Large intestine (tissue), 3 donors: ENCODE data around the gene CUL1. TPM values are rescaled to one million over a fixed set of nuclear protein-coding genes. Genes with fewer than 3 reads are reported as not detected.

ENCODE experiments used
- DNase-seq, 2 donors: peaks; one replicate each; pipeline versions ENCODE4 v3.0.0 to v3.0.0-alpha.2; 2013
- H3K27ac ChIP-seq: one replicate; pipeline ENCODE4 v1.5.1; 2013; ENCODE audit warnings: low read length
- H3K27me3 ChIP-seq: 2 replicates; pipeline ENCODE4 v1.6.1; 2013; ENCODE audit warnings: low read length; ENCODE audit not compliant: control insufficient read depth, insufficient read depth
- H3K36me3 ChIP-seq: 2 replicates; pipeline ENCODE4 v1.6.1; 2013; ENCODE audit warnings: low read length; ENCODE audit not compliant: control insufficient read depth, insufficient read depth
- H3K4me1 ChIP-seq: one replicate; pipeline ENCODE4 v1.6.1; 2013; ENCODE audit warnings: low read length; ENCODE audit not compliant: control insufficient read depth, insufficient read depth
- H3K4me3 ChIP-seq: one replicate; pipeline ENCODE4 v1.5.1; 2013; ENCODE audit warnings: low read length
- H3K9me3 ChIP-seq: one replicate; pipeline ENCODE4 v1.6.1; 2013; ENCODE audit warnings: mild to moderate bottlenecking, low read depth, low read length, moderate library complexity; ENCODE audit not compliant: control insufficient read depth
- WGBS: methylation state at CpG from one replicate; pipeline ENCODE4 v1.1.5; 2013; ENCODE audit warnings: low lambda C conversion rate; ENCODE audit not compliant: insufficient coverage; 5-methylcytosine and 5-hydroxymethylcytosine counted together
- polyA plus RNA-seq: library from polyadenylated mRNA; unstranded; fragments of 120-200 nt; gene quantifications from one replicate; pipeline ENCODE4 v1.2.1, GENCODE V29; 2013

CUL1 gene
- polyA plus RNA-seq, 1 donor: 43.7 TPM

- H3K4me1 ChIP-seq: no peaks in the 10 kb centered on the region
- no peaks in the 10 kb centered on the region for H3K9me3 ChIP-seq
- no peaks in the 10 kb centered on the region for H3K27me3 ChIP-seq
- no peak overlapping the region for H3K27ac ChIP-seq
- no peak for DNase-seq
- no peak overlapping the region for H3K4me3 ChIP-seq
- H3K36me3 ChIP-seq: peaks cover 77% of the 10 kb centered on the region
- 100% methylated on average over 1 of the region's 13 CpGs for WGBS
These were observed 102.0 kb downstream of the CUL1 start for GRCh38 chr7:148800677-148801076.

- no peak for DNase-seq
- Histone ChIP-seq H3K4me3 (no peak overlapping the region), H3K36me3 (peaks cover 77% of the 10 kb centered on the region), H3K4me1 (no peaks in the 10 kb centered on the region), H3K27ac (no peak overlapping the region), H3K9me3 (no peaks in the 10 kb centered on the region), H3K27me3 (no peaks in the 10 kb centered on the region)
- 100% methylated on average over 1 of the region's 10 CpGs for WGBS
These were observed 103.4 kb downstream of the CUL1 start for GRCh38 chr7:148802101-148802493.

- Histone ChIP-seq H3K27ac (no peak overlapping the region), H3K4me1 (no peaks in the 10 kb centered on the region), H3K27me3 (no peaks in the 10 kb centered on the region), H3K9me3 (no peaks in the 10 kb centered on the region), H3K36me3 (peaks cover 74% of the 10 kb centered on the region), H3K4me3 (no peak overlapping the region)
- DNase-seq: no peak
- WGBS: no CpG with 5 or more reads among the region's 5 CpGs
These were observed 104.4 kb downstream of the CUL1 start for GRCh38 chr7:148803094-148803493.

GRCh38 chr7:148804343-148805235 lies 105.9 kb downstream of the CUL1 start:
- H3K27ac ChIP-seq: no peak overlapping the region
- no peak for DNase-seq
- H3K36me3 ChIP-seq: peaks cover 72% of the 10 kb centered on the region
- no peak overlapping the region for H3K4me3 ChIP-seq
- no peaks in the 10 kb centered on the region for H3K4me1 ChIP-seq
- WGBS: 100% methylated on average over 1 of the region's 10 CpGs
- no peaks in the 10 kb centered on the region for H3K9me3 ChIP-seq
- no peaks in the 10 kb centered on the region for H3K27me3 ChIP-seq

GRCh38 chr7:148806187-148806586 lies 107.5 kb downstream of the CUL1 start:
- Histone ChIP-seq H3K27ac (no peak overlapping the region), H3K4me3 (no peak overlapping the region), H3K27me3 (no peaks in the 10 kb centered on the region), H3K4me1 (no peaks in the 10 kb centered on the region), H3K36me3 (peaks cover 69% of the 10 kb centered on the region), H3K9me3 (no peaks in the 10 kb centered on the region)
- WGBS: 100% methylated on average over 1 of the region's 7 CpGs
- no peak for DNase-seq

- Histone ChIP-seq H3K4me3 (no peak overlapping the region), H3K27me3 (no peaks in the 10 kb centered on the region), H3K9me3 (no peaks in the 10 kb centered on the region), H3K36me3 (peaks cover 64% of the 10 kb centered on the region), H3K4me1 (no peaks in the 10 kb centered on the region), H3K27ac (no peak overlapping the region)
- no peak for DNase-seq
- WGBS: no CpG with 5 or more reads among the region's 4 CpGs
These were observed 108.7 kb downstream of the CUL1 start for GRCh38 chr7:148807436-148807835.

GRCh38 chr7:148809856-148810255 lies 111.2 kb downstream of the CUL1 start:
- Histone ChIP-seq H3K36me3 (peaks cover 60% of the 10 kb centered on the region), H3K4me3 (no peak overlapping the region), H3K27me3 (no peaks in the 10 kb centered on the region), H3K27ac (no peak overlapping the region), H3K9me3 (no peaks in the 10 kb centered on the region), H3K4me1 (no peaks in the 10 kb centered on the region)
- no peak for DNase-seq
- WGBS: no CpG with 5 or more reads among the region's 4 CpGs

GRCh38 chr7:148811892-148812291 lies 113.2 kb downstream of the CUL1 start:
- no peaks in the 10 kb centered on the region for H3K27me3 ChIP-seq
- H3K4me3 ChIP-seq: no peak overlapping the region
- H3K4me1 ChIP-seq: no peaks in the 10 kb centered on the region
- no peak for DNase-seq
- no peak overlapping the region for H3K27ac ChIP-seq
- H3K36me3 ChIP-seq: peaks cover 60% of the 10 kb centered on the region
- H3K9me3 ChIP-seq: no peaks in the 10 kb centered on the region
- 72% methylated on average over 3 of the region's 4 CpGs for WGBS

- Histone ChIP-seq H3K27me3 (no peaks in the 10 kb centered on the region), H3K27ac (no peak overlapping the region), H3K4me1 (no peaks in the 10 kb centered on the region), H3K36me3 (peaks cover 51% of the 10 kb centered on the region), H3K4me3 (no peak overlapping the region), H3K9me3 (no peaks in the 10 kb centered on the region)
- no CpG with 5 or more reads among the region's 9 CpGs for WGBS
- no peak for DNase-seq
These were observed 115.2 kb downstream of the CUL1 start for GRCh38 chr7:148813890-148814289.

GRCh38 chr7:148814922-148815559 lies 116.3 kb downstream of the CUL1 start:
- DNase-seq: no peak
- H3K4me3 ChIP-seq: no peak overlapping the region
- WGBS: 80% methylated on average over 1 of the region's 10 CpGs
- H3K36me3 ChIP-seq: peaks cover 48% of the 10 kb centered on the region
- H3K9me3 ChIP-seq: no peaks in the 10 kb centered on the region
- no peak overlapping the region for H3K27ac ChIP-seq
- no peaks in the 10 kb centered on the region for H3K27me3 ChIP-seq
- H3K4me1 ChIP-seq: no peaks in the 10 kb centered on the region
